Measurements from ENCODE around the gene JPH3.

JPH3 gene

GRCh38 chr16:87602001-87602775 is at the start of gene JPH3:
TSS of gene JPH3 (plus strand) at chr16:87602508. CDS start at chr16:87603147, 639 bp downstream.
- H3K4me1 Mint-ChIP-seq (ENCODE audit: low read depth), result peaks cover 5% of the 10 kb centered on the region
- H3K36me3 Mint-ChIP-seq (ENCODE audit: low read depth), result no peaks in the 10 kb centered on the region
- H3K9me3 Mint-ChIP-seq, result no peaks in the 10 kb centered on the region
- H3K27me3 Mint-ChIP-seq, result peaks cover 64% of the 10 kb centered on the region
- no peak within 1 kb of the TSS for H3K27ac Mint-ChIP-seq
- H3K4me3 Mint-ChIP-seq, result peak within 1 kb of the TSS; percentile 56

- Mint-ChIP-seq H3K36me3 (ENCODE audit: low read depth) (no peaks in the 10 kb centered on the region), H3K27me3 (peaks cover 20% of the 10 kb centered on the region), H3K9me3 (no peaks in the 10 kb centered on the region), H3K4me1 (ENCODE audit: low read depth) (no peaks in the 10 kb centered on the region), H3K4me3 (no peak overlapping the region), H3K27ac (no peak overlapping the region)
Observed at GRCh38 chr16:87552772-87553573, 49.3 kb upstream of the JPH3 start.

- Mint-ChIP-seq H3K4me3 (no peak overlapping the region), H3K36me3 (ENCODE audit: low read depth) (no peaks in the 10 kb centered on the region), H3K4me1 (ENCODE audit: low read depth) (no peaks in the 10 kb centered on the region), H3K9me3 (no peaks in the 10 kb centered on the region), H3K27me3 (peaks cover 25% of the 10 kb centered on the region), H3K27ac (no peak overlapping the region)
Observed at GRCh38 chr16:87554754-87555427, 47.4 kb upstream of the JPH3 start.

DNA sequence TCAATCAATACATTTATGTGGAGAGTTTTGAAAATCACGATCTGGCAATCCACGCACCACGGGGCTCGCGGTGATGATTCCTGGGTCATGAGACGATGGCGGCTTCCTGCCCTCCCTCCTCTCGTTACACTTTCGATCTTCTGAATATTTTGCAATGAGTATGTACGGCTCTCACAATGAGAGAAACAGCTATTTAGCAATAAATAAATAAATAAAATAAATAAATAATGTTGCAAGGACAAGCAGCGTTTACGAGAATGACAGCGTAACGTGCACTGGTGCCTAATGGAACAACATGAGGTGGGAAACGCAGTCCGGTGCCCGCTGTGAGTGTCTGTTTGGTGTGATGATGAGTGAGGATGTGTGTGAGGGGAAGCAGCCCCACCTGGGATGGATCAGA is 46.7 kb upstream of the JPH3 start:
- H3K9me3 Mint-ChIP-seq, result no peaks in the 10 kb centered on the region
- no peak overlapping the region for H3K27ac Mint-ChIP-seq
- H3K27me3 Mint-ChIP-seq, result peaks cover 23% of the 10 kb centered on the region
- no peaks in the 10 kb centered on the region for H3K36me3 Mint-ChIP-seq (ENCODE audit: low read depth)
- no peaks in the 10 kb centered on the region for H3K4me1 Mint-ChIP-seq (ENCODE audit: low read depth)
- H3K4me3 Mint-ChIP-seq, result no peak overlapping the region

DNA sequence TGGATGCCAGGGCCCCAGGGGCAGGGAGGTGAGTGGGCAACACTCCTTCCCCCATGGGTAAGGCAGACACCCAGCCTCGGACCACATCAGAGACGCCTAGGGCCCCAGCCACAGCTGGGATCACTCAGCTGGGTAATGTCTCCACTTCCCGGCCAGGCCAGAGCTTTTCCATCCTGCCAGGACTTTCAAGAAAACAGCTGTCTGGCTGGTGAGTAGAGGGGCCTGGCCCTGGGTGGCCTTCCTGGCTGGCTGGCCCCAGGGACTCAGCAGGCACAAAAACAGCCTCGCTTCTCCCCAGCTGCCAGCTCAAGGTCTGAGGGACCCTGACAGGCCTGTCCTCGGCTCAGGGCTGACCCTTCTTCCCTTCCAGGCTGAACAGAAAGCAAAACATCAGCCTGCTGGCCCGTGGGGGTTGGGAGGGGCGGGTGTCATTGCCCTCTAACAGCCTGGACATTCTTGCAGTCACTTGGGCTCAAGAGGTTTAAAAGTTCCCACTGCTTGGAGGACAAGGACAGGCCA is 45.3 kb upstream of the JPH3 start:
- Mint-ChIP-seq H3K27ac (no peak overlapping the region), H3K36me3 (ENCODE audit: low read depth) (no peaks in the 10 kb centered on the region), H3K9me3 (no peaks in the 10 kb centered on the region), H3K4me3 (no peak overlapping the region), H3K4me1 (ENCODE audit: low read depth) (no peaks in the 10 kb centered on the region), H3K27me3 (peaks cover 23% of the 10 kb centered on the region)

DNA sequence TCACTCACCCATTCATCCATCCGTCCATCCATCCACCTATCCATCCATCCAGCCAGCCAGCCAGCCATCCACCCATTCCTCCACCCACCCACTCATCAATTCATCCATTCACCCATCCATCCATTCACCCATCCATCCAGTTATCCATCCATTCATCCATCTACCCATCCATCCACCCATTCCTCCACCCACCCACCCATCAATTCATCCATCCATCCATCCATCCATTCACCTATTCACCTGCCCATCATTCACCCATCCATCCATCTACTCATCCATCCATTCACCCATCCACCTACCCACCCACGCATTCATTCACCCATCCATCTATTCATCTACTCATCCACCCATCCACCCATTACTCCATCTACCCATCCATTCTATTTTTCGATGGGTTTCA is 43.6 kb upstream of the JPH3 start:
- no peak overlapping the region for H3K4me3 Mint-ChIP-seq
- H3K4me1 Mint-ChIP-seq (ENCODE audit: low read depth), result no peaks in the 10 kb centered on the region
- H3K36me3 Mint-ChIP-seq (ENCODE audit: low read depth), result no peaks in the 10 kb centered on the region
- H3K27me3 Mint-ChIP-seq, result peaks cover 17% of the 10 kb centered on the region
- H3K27ac Mint-ChIP-seq, result no peak overlapping the region
- H3K9me3 Mint-ChIP-seq, result peaks cover 3% of the 10 kb centered on the region

DNA sequence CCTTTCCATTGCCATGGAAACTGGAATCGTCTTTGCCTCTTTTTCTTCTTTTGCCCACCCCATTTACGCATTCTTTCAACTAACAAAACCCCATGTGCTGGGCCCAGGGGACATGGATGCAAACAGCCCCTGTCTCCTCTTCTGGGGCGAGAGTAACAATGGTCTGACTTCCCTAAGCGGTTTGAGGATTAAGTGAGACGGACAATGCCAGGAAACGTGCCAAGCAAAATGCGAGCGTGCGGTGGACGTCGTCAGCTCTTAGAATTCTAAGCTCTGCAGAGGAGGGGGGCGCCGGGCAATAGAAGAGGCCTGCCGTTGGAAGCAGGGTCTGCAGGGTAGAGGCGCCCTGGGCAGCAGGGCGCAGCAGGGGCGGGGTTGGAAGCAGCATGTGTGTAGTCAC is 42.4 kb upstream of the JPH3 start:
- H3K36me3 Mint-ChIP-seq (ENCODE audit: low read depth), result no peaks in the 10 kb centered on the region
- H3K27ac Mint-ChIP-seq, result no peak overlapping the region

DNA sequence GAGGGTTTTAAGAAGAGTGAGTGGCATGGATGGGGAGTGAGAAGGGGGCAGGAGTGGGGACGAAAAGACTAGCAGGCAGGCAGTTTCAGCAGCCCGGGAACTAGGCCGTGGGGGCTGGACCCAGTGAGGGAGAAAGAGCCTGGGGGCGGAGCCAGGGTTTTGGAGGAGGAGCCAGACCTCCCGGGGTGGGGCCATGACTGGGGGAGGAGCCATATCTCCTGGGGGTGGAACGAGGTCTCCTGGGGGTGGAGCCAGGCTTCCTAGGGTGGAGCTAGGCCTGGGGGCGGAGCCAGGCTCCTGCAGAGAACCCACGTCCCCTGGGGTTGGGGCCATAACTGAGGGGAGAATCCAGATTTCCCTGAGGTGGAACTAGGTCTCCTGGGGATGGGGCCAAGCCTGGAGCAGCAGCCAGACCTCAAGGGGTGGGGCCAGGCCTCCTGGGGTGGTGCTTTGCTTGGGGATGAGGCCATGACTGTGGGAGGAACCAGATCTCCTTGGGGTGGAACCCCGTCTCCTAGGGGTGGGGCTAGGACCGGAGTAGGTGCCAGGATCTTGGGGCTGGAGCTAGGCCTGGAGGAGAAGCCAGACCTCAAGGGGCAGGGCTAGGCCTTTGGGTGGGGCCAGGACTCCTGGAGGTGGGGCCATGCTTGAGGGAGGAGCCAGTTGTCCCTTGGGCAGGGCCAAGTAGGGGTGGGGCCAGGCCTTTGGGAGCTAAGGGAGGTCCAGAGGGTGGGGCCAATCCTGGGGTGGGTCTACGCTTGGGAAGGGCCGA is 41.7 kb upstream of the JPH3 start:
- H3K27ac Mint-ChIP-seq, result no peak overlapping the region
- H3K4me3 Mint-ChIP-seq, result no peak overlapping the region

More for the DNA sequence above, 42.4 kb upstream of the JPH3 start:
- no peaks in the 10 kb centered on the region for H3K4me1 Mint-ChIP-seq (ENCODE audit: low read depth)
- peaks cover 13% of the 10 kb centered on the region for H3K27me3 Mint-ChIP-seq
- H3K9me3 Mint-ChIP-seq, result peaks cover 10% of the 10 kb centered on the region
- H3K4me3 Mint-ChIP-seq, result no peak overlapping the region

DNA sequence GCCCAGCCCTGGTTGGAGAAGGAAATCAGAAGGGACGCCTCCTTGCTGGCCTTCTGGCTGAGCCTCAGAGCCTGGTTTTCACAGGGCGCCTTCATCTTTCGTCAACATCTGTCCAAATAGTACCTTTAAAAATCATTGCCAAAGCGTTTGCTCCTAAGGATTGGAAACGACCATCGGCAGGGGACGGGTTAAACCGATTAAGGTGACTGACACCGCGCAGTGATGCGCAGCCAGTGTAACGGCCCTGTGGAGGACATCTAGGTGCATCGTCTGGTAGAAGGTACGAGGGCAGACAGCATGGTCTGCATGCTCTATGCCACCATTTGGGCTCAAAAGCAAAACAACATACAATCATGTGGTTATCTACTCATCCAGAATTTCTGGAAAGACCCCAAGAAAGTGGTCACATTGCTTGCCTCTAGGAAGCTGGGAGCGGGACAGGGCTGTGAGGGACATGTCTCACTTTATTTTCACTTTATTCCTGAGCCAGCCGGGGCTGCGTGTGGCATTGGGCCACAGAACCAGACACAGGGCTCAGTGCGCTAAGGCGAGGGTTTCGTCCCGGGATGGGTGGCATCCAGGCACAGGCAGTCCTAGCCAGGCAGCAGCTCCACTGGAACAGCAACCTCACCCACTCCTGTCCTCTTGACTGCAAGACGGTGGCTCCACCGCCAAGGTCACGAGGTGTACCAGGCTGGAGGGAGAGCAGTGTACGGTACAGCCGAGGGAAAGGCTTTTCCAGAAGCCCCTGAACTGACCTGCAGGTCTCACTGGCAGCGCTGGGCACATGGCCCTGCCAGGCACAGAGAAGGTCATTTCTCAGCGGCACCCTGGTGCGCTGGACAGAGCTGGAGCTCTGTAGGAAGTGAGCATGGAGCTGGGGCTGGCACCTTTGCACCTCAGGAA is 40.9 kb upstream of the JPH3 start:
- H3K4me3 Mint-ChIP-seq, result no peak overlapping the region
- no peak overlapping the region for H3K27ac Mint-ChIP-seq
- peaks cover 10% of the 10 kb centered on the region for H3K9me3 Mint-ChIP-seq
- H3K27me3 Mint-ChIP-seq, result peaks cover 9% of the 10 kb centered on the region
- no peaks in the 10 kb centered on the region for H3K36me3 Mint-ChIP-seq (ENCODE audit: low read depth)
- H3K4me1 Mint-ChIP-seq (ENCODE audit: low read depth), result no peaks in the 10 kb centered on the region

More for the DNA sequence above, 41.7 kb upstream of the JPH3 start:
- Mint-ChIP-seq H3K9me3 (peaks cover 10% of the 10 kb centered on the region), H3K4me1 (ENCODE audit: low read depth) (no peaks in the 10 kb centered on the region), H3K36me3 (ENCODE audit: low read depth) (no peaks in the 10 kb centered on the region), H3K27me3 (peaks cover 13% of the 10 kb centered on the region)

DNA sequence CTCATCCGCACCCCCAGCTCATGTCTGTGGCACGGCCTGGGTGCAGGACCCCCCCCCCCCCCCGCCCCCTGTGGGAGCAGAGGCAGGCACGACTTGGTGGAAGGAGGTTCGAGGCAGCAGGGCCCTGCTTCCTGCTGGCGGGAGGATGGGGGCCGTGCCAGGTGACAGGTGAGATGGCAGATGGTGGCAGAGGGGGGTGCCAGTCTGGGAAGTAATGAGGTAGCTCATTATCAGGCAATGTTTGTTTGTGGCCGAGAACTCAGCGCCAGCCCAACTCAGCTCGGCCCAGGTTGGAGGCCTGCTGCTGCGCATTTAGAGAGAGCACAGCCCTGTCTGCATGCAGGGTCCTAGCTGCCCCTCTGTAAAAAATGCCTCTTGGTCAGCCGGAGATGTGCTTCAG is 40.1 kb upstream of the JPH3 start:
- H3K4me1 Mint-ChIP-seq (ENCODE audit: low read depth), result no peaks in the 10 kb centered on the region
- H3K36me3 Mint-ChIP-seq (ENCODE audit: low read depth), result no peaks in the 10 kb centered on the region
- no peak overlapping the region for H3K4me3 Mint-ChIP-seq
- peaks cover 9% of the 10 kb centered on the region for H3K27me3 Mint-ChIP-seq
- no peak overlapping the region for H3K27ac Mint-ChIP-seq
- H3K9me3 Mint-ChIP-seq, result peaks cover 10% of the 10 kb centered on the region

- Mint-ChIP-seq H3K4me1 (ENCODE audit: low read depth) (no peaks in the 10 kb centered on the region), H3K9me3 (peaks cover 10% of the 10 kb centered on the region), H3K36me3 (ENCODE audit: low read depth) (no peaks in the 10 kb centered on the region), H3K27me3 (peaks cover 8% of the 10 kb centered on the region), H3K27ac (no peak overlapping the region), H3K4me3 (no peak overlapping the region)
Observed at GRCh38 chr16:87563022-87563421, 39.3 kb upstream of the JPH3 start.

DNA sequence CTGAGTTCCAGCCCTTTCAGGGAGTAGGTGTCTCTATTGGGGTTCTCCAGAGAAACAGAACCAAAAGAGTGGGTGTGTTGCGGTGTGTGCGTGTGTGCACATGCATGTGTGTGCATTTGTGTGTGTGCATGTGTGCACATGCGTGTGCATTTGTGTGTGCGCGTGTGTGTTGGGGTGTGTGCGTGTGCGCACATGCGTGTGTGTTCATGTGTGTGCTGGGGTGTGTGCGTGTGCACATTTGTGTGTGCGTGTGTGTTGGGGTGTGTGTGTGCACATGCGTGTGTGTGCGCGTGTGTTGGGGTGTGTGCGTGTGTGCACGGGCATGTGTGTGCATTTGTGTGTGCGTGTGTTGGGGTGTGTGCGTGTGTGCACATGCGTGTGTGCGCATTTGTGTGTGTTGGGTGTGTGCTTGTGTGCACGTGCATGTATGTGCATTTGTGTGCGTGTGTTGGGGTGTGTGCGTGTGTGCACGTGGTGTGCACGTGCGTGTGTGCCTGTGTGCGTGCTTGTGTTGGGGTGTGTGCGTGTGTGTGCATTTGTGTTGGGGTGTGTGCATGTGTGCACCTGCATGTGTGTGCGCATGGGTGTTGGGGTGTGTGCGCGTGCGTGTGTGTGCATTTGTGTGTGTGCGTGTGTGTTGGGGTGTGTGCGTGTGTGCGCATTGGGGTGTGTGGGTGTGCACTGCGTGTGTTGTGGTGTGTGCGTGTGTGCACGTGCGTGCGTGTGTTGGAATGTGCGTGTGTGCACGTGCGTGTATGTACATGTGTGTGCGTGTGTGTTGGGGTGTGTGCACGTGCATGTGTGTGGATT is 38.4 kb upstream of the JPH3 start:
- no peaks in the 10 kb centered on the region for H3K36me3 Mint-ChIP-seq (ENCODE audit: low read depth)
- H3K4me3 Mint-ChIP-seq, result no peak overlapping the region
- no peak overlapping the region for H3K27ac Mint-ChIP-seq

DNA sequence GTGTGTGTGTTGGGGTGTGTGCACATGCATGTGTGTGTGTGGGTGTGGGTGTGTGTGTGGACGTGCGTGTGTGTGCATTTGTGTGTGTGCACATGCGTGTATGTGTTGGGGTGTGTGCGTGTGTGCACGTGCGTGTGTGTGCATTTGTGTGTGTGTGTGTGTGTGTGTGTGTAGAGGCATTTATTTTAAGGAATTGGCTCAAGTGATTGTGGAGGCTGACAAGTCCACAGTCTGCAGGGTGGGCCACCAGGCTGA is 37.9 kb upstream of the JPH3 start:
- H3K36me3 Mint-ChIP-seq (ENCODE audit: low read depth), result no peaks in the 10 kb centered on the region
- H3K9me3 Mint-ChIP-seq, result peaks cover 10% of the 10 kb centered on the region
- peaks cover 6% of the 10 kb centered on the region for H3K27me3 Mint-ChIP-seq
- no peaks in the 10 kb centered on the region for H3K4me1 Mint-ChIP-seq (ENCODE audit: low read depth)
- no peak overlapping the region for H3K4me3 Mint-ChIP-seq
- no peak overlapping the region for H3K27ac Mint-ChIP-seq

More for the DNA sequence above, 38.4 kb upstream of the JPH3 start:
- Mint-ChIP-seq H3K9me3 (peaks cover 10% of the 10 kb centered on the region), H3K4me1 (ENCODE audit: low read depth) (no peaks in the 10 kb centered on the region), H3K27me3 (peaks cover 1% of the 10 kb centered on the region)
